ENCODE results near the gene SLC39A11. TPM values are rescaled to one million over a fixed set of nuclear protein-coding genes. Genes with fewer than 3 reads are reported as not detected.

Gene SLC39A11
- total RNA-seq, 4 donors from 2014 or later = 45.2 to 59.5 (median 49.2) TPM

DNA sequence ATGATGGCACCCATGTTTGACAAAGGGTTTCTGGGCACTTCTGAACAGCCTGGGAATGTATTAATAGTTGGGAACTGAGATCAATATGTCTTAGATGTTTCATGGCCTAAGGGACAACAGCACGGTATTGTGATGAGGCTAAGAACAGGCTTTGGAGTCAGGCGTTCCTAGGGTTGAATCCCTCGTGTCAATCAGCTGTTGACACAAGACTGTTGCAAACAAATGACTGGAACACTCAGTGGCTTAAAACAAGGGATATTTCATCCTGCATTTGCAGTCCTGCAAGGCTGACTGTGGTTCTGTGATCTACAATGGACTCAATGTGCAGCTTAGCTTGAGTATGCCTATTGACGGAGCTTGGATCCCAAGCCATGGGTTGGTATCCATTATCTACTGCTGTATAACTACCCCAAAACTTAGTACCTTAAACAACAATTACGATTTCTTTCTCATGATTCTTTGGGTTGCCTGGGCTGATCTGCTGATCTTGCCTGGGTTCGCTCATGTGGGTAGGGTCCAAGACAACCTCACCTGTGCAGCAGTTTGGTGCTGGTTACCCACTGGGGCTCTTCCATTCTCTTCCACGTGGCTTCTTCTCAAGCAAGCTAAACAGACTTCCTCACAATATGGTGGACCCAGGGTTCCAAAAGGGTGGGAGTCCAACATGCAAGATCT is 472.4 kb downstream of the SLC39A11 start:
- no peaks in the 10 kb centered on the region for H3K9me3 ChIP-seq
- no peaks in the 10 kb centered on the region for H3K36me3 ChIP-seq
- peaks cover 25% of the 10 kb centered on the region for H3K4me1 ChIP-seq
- peaks cover 24% of the 10 kb centered on the region for H3K27me3 ChIP-seq
- WGBS = 86% methylated on average over 7 of the region's 7 CpGs
- no peak for DNase-seq (ENCODE audit: low spot score in 2 of 2)
- no peak overlapping the region for H3K4me3 ChIP-seq
- peak overlapping the region; percentile 1 for H3K27ac ChIP-seq
- TF ChIP-seq POLR2AphosphoS5 (IDR thresholded peaks at IDR 0.05) = no peak
- TF ChIP-seq EP300 (IDR thresholded peaks at IDR 0.05) = no peak
- TF ChIP-seq CTCF (IDR thresholded peaks at IDR 0.05) = no peak
- no peak for TF ChIP-seq POLR2A (IDR thresholded peaks at IDR 0.05)

DNA sequence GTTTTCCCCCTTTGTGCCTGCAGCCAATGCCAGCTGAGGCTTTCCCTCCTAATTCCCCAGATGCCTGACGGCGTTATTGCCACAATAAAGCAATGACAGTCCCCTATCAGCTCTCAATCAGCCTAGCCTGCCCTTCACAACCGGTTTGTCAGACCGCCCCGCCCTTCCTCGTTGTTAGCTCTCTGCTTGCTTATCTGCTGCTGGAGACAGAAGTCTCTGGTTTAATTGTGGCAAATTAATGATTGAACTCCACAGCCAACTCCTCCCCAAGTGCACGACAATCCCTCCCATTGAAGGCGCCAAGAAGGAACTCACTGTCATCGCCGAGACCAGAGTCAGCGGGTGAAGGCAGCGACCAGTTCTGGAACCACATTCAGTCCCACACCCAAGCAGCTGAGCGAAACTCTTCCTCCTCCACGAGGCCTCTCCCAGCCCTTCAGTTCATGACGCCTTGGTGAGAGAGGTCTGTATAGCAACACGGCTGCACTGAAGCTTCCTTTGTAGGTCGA is 474.4 kb downstream of the SLC39A11 start:
- WGBS = 1% methylated on average over 13 of the region's 17 CpGs
- Histone ChIP-seq H3K27ac (peak overlapping the region; percentile 39), H3K36me3 (no peaks in the 10 kb centered on the region), H3K4me3 (peak overlapping the region; percentile 6), H3K4me1 (peaks cover 41% of the 10 kb centered on the region), H3K27me3 (peaks cover 10% of the 10 kb centered on the region), H3K9me3 (no peaks in the 10 kb centered on the region)
- DNase-seq (ENCODE audit: low spot score in 2 of 2) = peak in 1 of 2 donors; percentile 69
- TF ChIP-seq EP300 (IDR thresholded peaks at IDR 0.05) (no peak), CTCF (IDR thresholded peaks at IDR 0.05) (no peak), POLR2AphosphoS5 (IDR thresholded peaks at IDR 0.05) (peak in 2 of 3 donors; percentile 18 to 28), POLR2A (IDR thresholded peaks at IDR 0.05) (no peak)

GRCh38 chr17:72617557-72617956 is 474.9 kb downstream of the SLC39A11 start:
- 43% methylated on average over 3 of the region's 6 CpGs for WGBS
- peak overlapping the region; percentile 6 for H3K4me3 ChIP-seq
- H3K27ac ChIP-seq = peak overlapping the region; percentile 39

GRCh38 chr17:72616447-72616846 is 476.0 kb downstream of the SLC39A11 start:
- Histone ChIP-seq H3K27ac (no peak overlapping the region), H3K27me3 (peaks cover 5% of the 10 kb centered on the region), H3K9me3 (no peaks in the 10 kb centered on the region), H3K36me3 (no peaks in the 10 kb centered on the region), H3K4me1 (peaks cover 41% of the 10 kb centered on the region), H3K4me3 (no peak overlapping the region)
- TF ChIP-seq POLR2A (IDR thresholded peaks at IDR 0.05) (no peak), CTCF (IDR thresholded peaks at IDR 0.05) (no peak), EP300 (IDR thresholded peaks at IDR 0.05) (no peak), POLR2AphosphoS5 (IDR thresholded peaks at IDR 0.05) (no peak)
- DNase-seq (ENCODE audit: low spot score in 2 of 2) = no peak
- 83% methylated on average over 4 of the region's 4 CpGs for WGBS

More at GRCh38 chr17:72617557-72617956, 474.9 kb downstream of the SLC39A11 start:
- H3K36me3 ChIP-seq = no peaks in the 10 kb centered on the region
- H3K27me3 ChIP-seq = peaks cover 5% of the 10 kb centered on the region
- H3K4me1 ChIP-seq = peaks cover 41% of the 10 kb centered on the region
- no peak for TF ChIP-seq POLR2AphosphoS5 (IDR thresholded peaks at IDR 0.05)
- TF ChIP-seq POLR2A (IDR thresholded peaks at IDR 0.05) = no peak
- no peak for TF ChIP-seq EP300 (IDR thresholded peaks at IDR 0.05)
- DNase-seq (ENCODE audit: low spot score in 2 of 2) = no peak
- H3K9me3 ChIP-seq = no peaks in the 10 kb centered on the region

- Histone ChIP-seq H3K36me3 (no peaks in the 10 kb centered on the region), H3K27me3 (peaks cover 5% of the 10 kb centered on the region), H3K4me1 (peaks cover 41% of the 10 kb centered on the region), H3K9me3 (no peaks in the 10 kb centered on the region), H3K4me3 (no peak overlapping the region), H3K27ac (peak overlapping the region; percentile 68)
- 63% methylated on average over 6 of the region's 6 CpGs for WGBS
- TF ChIP-seq EP300 (IDR thresholded peaks at IDR 0.05) (no peak), POLR2A (IDR thresholded peaks at IDR 0.05) (no peak), CTCF (IDR thresholded peaks at IDR 0.05) (no peak), POLR2AphosphoS5 (IDR thresholded peaks at IDR 0.05) (no peak)
- no peak for DNase-seq (ENCODE audit: low spot score in 2 of 2)
Measured at GRCh38 chr17:72615627-72615991, 476.9 kb downstream of the SLC39A11 start.
